Stimulated activated CD4-positive, alpha-beta T cell treated with anti-CD3 and anti-CD28 coated beads, Interleukin-4, amount 100 ng/mL, for 1 hour (primary cell): ENCODE results near the gene ARVCF.
"Not testable (repeated sequence)": the region's sequence is repeated elsewhere in the genome, so short reads cannot be mapped to it uniquely, and the experiment has no call there.

Experiments
- DNase-seq: peaks from one replicate; pipeline ENCODE4 v3.0.0-alpha.2; 2020

ARVCF gene

GRCh38 chr22:19931514-19931913, 85.1 kb downstream of the ARVCF start:
- no peak for DNase-seq

DNA sequence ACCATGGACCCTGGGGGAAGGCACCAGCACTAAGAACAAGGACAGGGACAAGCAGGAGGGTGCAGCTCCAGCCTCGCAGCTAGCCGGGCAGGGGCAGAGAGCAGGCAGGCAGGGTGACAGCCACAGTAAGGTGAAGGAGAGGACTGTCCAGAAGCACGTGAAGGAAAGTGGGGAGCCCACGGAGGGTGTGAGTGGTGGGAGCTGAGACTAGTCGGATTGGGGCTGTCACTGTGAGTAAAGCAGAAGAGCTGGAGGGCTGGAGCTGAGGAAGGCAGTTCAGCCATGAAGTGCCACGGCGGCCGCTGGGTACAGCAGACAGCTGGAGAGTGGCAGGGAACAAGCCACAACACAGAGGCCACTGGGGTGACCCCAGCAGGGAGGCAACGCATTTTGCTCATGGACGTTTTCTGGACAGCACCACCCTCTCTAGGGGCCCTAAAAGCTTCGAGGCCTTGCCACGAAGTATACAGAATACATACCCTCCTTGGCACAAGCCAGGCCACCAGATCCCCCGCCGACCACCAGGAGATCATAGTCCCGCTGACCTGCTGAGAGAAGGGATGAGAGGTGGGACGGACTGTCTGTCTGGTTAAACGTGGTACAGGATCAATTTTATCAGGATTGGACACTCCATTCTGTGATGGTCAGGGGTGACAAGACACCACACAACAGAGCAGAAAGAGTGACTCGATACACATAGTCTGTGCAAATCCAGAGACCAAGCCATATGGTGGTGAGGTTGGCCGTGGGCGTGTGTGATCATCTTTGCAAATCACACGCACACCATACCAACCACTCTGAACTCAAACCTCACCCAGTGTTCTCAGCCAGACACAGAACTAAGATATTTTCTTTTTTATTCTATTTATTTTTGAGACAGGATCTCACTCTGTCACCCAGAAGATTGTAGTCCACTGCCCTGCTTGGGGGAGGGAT, 85.8 kb downstream of the ARVCF start:
- DNase-seq: no peak

GRCh38 chr22:19929586-19930550, 86.8 kb downstream of the ARVCF start:
- DNase-seq: no peak

GRCh38 chr22:19928207-19928606, 88.4 kb downstream of the ARVCF start:
- no peak for DNase-seq

DNA sequence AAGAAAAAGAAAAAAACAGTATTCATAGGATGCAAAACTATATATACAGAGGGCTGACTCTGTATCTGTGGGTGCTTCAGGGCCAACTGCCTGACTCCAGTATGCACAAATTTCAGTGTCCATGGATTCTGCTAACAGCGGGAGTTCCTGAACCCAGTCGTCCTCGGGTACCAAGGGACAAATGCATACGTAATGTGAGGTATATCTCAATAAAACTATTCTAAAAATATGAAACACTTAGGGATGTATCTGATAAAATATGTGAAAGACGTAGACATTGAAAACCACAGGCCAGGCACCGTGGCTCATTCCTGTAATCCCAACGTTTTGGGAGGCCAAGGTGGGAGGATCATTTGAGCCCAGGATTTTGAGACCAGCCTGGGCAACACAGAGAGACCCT, 88.9 kb downstream of the ARVCF start:
- DNase-seq: no peak

DNA sequence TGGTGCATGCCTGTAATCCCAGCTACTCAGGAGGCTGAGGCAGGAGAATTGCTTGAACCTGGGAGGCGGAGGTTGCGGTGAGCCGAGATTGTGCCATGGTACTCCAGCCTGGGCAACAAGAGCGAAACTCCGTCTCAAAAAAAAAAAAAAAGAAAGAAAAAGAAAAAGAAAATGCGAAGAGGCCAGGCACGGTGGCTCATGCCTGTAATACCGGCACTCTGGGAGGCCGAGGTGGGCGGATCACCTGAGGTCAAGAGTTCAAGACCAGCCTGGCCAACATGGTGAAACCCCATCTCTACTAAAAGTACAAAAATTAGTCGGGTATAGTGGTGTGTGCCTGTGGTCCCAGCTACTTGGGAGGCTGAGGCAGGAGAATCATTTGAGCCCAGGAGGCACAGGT, 90.6 kb downstream of the ARVCF start:
- not testable (repeated sequence) for DNase-seq

- DNase-seq: no peak
Observed at GRCh38 chr22:19923914-19924513, 92.6 kb downstream of the ARVCF start.

DNA sequence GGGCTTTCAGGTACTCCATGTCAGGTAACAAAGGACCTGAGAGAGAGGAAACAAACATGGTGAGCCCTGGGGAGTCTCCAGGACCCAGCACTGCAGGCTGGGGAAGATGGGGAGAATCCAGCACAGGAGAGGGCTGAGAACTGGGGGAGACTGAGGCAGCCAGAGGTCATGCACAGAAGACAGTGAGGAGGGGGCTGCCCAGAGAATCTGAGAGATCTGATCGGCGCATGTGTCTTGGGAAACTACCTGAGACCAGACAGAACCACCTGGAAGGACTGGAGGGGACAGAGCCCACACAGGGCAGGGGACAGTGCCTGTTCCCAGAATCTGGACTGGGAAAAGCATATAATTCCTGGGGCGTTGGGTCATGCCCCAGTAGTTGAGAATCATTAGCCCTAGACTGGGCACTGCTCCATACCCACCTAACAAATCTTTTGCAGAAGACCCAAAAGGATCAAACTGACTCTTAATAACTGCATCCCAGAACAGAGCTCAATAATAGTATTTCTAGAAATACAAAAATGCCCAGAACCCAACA, 95.0 kb downstream of the ARVCF start:
- no peak for DNase-seq
